ENCODE measurements around the gene GPR180.

The GPR180 gene

DNA sequence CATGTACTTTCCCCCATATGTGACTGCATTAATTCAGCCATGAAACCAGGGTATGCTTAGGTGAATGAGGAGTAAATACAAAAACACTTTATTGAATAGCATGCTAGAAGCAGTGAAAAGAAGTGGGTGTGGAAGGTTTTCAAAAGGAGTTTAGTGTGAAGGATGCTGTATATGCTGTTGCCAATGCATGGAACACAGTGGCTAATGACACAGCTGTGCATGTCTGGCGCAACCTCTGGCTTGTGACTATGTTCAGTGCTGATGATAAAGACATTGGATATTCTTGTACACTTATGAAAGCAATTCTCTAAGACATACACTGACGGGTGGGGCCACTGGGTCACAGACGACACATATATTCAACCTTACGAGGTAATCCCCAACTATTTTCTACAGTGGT is 55.5 kb downstream of the GPR180 start:
- no peak for DNase-seq

GRCh38 chr13:94658926-94659597 is 57.4 kb downstream of the GPR180 start:
- no peak for DNase-seq

GRCh38 chr13:94659598-94659946 is 57.9 kb downstream of the GPR180 start:
- no peak for DNase-seq

GRCh38 chr13:94660695-94661326 is 59.2 kb downstream of the GPR180 start:
- DNase-seq: no peak

DNA sequence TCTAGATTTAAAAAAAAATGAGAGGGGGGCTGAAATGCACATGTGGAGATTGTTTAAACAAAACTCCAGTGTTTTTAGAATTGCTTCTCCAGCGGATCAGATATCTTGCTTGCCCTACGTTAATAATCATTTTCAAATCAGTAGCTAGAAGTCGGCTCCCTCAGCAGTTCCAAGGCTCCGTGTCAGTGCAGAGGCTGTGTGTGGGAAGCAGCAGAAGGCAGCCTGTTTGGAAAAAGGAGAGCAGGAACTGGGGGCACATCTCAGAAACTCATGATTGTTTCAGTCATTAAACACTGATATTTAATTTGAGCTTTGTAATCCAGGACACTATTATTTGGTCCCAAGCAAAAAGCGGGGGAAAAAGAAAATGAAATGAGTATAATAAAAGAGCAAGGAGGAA is 59.7 kb downstream of the GPR180 start:
- no peak for DNase-seq

GRCh38 chr13:94662274-94662945 is 60.8 kb downstream of the GPR180 start:
- DNase-seq: no peak

GRCh38 chr13:94664889-94665288 is 63.2 kb downstream of the GPR180 start:
- DNase-seq: no peak

- no peak for DNase-seq
Observed at GRCh38 chr13:94666065-94666464, 64.4 kb downstream of the GPR180 start.

DNA sequence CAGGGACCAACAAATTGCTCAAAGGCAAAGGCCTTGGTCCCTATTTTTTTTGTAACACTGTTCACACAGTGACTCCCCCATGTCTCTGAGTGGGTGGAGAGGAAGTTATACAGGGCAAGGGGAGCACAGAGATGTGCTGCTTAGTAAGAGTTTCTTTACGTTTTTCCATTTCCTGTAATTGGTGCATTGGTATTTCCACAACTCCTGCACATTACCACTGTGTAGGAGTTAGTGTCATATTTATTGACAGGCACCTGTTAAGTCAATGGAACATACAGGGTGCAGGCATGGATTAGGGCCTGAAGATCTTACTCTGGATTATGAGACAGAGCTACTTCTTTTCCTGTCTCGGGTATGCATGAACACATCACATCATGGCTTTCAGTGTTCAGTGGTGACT is 65.5 kb downstream of the GPR180 start:
- no peak for DNase-seq

- DNase-seq: no peak
Observed at GRCh38 chr13:94672400-94672799, 70.7 kb downstream of the GPR180 start.

- DNase-seq: no peak
Observed at GRCh38 chr13:94673851-94674250, 72.2 kb downstream of the GPR180 start.

DNA sequence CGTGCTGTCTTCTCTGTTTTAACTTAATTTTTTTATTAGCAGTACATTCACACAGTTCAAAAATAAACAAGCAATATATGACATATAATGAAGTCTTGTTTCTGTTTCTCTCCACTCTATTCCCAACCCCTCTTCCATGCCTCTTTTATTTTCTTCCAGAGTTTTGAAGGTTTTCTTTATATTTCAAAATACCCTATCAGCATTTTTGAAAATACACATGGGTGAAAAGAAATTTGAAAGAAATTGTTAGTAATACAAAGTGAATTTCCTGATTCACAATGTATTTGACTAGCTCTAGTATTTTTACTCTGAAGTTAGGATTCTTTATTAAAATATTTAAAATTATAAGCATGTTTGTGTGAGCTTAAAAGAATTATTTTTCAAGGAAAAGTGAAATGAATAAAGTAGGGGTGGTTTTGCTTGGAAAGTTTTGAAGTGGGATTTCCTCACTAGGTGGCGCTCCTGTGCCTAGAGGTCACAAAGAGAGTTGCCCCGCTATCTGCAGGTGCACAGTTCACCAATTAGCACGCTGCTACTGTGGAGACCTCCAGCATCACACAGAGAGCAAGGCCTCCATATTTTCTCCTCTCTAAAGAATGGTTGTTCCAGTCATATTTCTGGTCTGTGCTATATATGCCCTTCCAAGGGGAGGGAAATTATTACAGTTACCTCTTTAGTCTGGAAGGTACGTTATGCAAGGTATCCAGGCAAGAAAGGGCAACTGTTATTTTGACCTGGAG is 73.1 kb downstream of the GPR180 start:
- DNase-seq: peak; percentile 45

DNA sequence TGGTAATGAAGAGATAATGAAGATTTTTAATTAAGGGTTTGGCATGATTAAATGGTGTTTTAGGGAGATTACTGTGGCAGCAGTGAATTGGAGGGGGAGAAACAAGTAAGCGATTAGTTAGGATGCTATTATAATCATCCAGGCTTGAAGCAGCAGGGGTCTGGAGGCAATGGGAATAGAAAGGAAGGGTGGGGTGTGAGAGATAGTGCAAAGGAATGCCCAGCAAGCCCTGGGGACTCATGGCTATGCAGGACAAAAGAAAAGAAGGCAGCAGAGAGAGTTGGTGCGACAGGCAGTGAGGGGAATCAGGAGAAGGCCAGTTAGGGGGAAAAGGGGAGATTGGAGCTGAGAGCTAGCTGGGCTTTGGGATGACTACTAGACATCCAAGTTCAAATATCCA is 76.1 kb downstream of the GPR180 start:
- no peak for DNase-seq

DNA sequence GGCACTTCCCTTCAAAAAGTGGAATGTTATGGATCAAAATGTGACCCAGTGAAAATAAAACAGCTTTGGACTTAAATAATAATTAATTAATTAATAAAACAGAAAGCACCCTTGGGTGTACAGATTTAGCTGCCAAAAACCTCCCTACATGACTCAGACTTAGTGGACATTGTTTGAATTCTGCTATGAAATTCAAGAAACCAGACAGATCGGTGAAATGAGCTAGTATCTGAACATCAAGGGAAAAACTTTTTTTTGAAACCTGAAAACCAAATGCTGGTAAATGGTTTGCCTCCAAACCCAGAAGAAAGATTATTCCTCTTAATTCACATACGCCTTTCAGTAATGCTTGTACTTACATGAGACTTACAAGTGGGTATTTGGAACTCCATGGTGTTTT is 77.2 kb downstream of the GPR180 start:
- DNase-seq: no peak

DNA sequence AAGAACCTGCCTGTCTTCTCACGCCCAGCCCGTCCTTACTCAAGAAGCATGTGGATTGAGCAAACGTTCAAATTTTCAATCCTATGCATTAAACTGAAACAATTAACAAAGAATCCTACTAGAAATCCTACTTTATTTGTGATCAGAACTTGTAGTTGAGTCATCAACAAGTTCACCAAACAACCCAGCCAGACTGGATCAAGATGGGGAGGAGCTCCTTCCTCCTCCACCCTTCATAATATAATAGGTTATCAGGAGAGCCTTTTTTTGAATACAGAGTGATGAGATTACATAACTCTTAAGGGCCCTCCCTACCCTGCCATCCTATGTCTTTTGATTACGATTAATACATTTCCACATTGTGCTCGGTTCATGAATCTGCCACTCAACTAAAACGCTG is 78.0 kb downstream of the GPR180 start:
- DNase-seq: no peak

DNA sequence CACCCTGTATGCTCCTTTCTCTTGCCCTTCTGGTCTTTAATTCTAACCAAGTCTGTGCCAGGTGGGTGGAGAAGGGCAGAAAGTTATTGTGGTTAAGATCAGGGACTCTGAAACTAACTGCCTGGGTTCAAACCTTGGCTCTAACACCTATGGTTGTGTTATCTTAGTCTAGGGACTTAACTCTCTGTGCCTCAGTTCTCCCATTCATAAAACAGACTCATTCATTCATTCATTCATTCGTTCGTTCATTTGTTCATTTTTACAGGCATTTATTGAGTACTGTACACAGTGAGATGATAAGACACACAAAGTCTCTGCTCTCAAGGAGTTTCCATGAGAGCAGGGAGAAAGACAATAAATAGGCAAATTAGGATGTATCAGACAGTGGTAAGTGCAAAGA is 80.6 kb downstream of the GPR180 start:
- no peak for DNase-seq

DNA sequence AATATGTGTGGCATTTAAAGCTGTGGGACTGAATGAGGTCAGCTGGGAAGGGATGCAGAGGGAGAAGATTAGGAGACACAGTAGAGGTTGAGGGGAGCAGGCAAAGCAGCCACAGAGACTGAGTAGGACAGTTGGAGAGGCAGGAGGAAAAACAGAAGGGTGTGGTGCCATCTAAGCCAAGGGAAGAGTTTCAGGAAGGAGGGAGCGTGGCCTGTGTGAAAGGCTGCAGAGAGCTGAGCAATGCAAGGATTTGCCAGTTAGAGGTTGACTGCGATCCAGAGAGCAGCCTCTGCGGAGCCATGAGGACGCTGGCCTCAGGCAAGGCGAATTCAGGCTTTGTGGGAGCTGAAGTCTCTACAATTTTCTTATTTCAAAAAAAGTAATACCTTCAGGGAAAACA is 81.8 kb downstream of the GPR180 start:
- no peak for DNase-seq
